ENCODE measurements around the gene TEX51.

DNA sequence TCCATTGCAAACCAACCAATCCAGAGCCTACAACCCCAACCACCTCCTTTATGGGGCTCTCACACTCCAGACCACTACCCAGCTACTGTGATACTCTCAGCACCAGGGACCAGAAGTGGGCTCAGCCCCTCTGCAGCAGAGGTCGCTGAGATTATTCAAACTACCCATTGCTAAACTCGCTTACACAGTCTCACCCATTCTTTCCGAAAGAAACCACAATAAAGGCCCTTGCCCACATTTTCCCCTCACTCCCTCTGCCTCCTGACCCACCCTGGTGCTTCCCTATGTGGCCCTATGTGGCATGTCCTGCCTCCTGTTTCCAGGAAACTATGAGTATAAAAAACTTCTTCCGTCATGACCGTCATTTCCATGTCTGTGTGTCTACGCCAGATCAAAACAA is 10.7 kb downstream of the TEX51 start:
- TF ChIP-seq, protein P1, sequence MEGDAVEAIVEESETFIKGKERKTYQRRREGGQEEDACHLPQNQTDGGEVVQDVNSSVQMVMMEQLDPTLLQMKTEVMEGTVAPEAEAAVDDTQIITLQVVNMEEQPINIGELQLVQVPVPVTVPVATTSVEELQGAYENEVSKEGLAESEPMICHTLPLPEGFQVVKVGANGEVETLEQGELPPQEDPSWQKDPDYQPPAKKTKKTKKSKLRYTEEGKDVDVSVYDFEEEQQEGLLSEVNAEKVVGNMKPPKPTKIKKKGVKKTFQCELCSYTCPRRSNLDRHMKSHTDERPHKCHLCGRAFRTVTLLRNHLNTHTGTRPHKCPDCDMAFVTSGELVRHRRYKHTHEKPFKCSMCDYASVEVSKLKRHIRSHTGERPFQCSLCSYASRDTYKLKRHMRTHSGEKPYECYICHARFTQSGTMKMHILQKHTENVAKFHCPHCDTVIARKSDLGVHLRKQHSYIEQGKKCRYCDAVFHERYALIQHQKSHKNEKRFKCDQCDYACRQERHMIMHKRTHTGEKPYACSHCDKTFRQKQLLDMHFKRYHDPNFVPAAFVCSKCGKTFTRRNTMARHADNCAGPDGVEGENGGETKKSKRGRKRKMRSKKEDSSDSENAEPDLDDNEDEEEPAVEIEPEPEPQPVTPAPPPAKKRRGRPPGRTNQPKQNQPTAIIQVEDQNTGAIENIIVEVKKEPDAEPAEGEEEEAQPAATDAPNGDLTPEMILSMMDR (IDR thresholded peaks at IDR 0.05; ENCODE audit: low read length): no peak
- TF ChIP-seq EZH2 (IDR thresholded peaks at IDR 0.05; ENCODE audit: borderline replicate concordance, low read length): no peak
